HG03460 (cell line): ENCODE data around the gene STIP1.
A peak's percentile ranks its signal among the peaks of the same experiment; 100 is the strongest.
"Not testable (repeated sequence)": the region's sequence is repeated elsewhere in the genome, so short reads cannot be mapped to it uniquely, and the experiment has no call there.

ENCODE experiments used
- ATAC-seq: cut with Tn5 transposase; IDR thresholded peaks from one replicate; pipeline ENCODE4 v1.9.1; 2021; ENCODE audit not compliant: unreplicated experiment

The STIP1 gene

GRCh38 chr11:64157631-64158394 is 28.2 kb upstream of the STIP1 start:
- ATAC-seq, result no peak

DNA sequence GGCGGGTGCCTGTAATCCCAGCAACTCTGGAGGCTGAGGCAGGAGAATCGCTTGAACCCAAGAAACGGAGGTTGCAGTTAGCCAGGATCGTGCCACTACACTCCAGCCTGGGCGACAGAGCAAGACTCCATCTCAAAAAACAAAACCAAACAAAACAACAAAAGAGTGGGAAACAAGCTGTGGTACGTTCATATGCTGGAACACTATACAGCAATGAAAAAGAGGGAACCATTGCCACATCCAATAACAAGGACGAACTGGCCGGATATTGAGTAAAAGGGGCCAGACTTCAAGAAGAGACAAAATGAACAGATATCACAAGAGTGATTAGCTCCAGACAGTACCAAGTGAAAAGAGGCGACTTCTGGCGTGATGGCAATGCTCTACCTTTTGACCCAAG is 24.9 kb upstream of the STIP1 start:
- no peak for ATAC-seq

DNA sequence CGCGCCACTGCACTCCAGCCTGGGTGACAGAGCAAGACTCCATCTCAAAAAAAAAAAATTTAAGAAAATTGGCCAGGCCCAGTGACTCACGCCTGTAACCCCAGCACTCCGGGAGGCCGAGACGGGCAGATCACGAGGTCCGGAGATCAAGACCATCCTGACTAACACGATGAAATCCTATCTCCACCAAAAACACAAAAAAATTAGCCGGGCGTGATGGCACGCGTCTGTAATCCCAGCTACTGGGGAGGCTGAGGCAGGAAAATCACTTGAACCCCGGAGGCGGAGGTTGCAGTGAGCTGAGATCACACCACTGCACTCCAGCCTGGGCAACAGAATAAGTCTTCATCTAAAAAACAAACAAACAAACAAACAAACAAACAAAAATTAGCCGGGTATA is 23.2 kb upstream of the STIP1 start:
- not testable (repeated sequence) for ATAC-seq

- no peak for ATAC-seq
Observed at GRCh38 chr11:64163951-64164350, 22.0 kb upstream of the STIP1 start.

DNA sequence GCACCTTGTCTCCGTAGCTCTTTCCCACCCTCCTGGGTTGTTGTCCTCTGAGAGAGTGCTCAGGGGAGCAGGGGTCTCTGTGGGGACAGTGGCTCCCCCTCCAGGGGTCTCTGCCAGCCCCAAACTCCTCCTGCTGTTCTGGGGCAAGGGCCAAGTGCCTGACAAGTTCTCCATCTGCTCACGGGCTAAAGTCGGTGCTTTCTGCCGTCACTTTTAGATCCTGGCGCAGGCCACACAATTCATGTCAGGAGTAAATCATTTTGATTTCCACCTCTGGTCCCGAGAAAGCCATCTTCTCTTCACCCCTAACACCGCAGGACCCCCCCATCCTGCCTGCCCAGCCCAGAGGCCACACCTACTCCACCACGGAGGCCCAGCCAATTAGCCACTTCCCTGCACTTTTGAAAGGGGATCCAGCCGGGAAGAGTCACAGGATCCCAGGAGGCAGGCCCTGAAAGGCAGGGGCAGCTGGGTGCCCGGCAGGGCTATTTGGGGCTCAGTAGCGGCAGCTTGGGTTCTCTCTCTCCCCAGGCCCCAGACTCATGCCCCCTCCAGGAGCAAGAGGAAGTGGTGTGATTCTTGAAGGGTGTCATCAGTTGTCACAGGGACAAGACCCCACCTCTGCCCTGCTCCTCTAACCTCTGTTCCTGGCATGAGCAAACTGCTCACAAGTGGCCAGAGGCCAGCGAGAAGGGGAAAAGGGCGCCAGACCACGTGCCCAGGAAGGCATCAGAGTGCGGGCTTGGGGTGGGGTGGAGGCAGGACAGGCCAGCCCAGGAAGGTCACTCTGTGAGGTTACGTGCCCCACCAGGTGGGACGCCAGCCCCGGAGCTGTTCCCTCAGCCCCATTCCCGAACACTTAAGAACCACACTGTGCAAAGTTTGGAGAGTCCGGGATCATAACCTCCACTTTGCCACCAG is 21.3 kb upstream of the STIP1 start:
- ATAC-seq, result no peak

GRCh38 chr11:64165481-64165841 is 20.5 kb upstream of the STIP1 start:
- ATAC-seq, result peak; percentile 9

DNA sequence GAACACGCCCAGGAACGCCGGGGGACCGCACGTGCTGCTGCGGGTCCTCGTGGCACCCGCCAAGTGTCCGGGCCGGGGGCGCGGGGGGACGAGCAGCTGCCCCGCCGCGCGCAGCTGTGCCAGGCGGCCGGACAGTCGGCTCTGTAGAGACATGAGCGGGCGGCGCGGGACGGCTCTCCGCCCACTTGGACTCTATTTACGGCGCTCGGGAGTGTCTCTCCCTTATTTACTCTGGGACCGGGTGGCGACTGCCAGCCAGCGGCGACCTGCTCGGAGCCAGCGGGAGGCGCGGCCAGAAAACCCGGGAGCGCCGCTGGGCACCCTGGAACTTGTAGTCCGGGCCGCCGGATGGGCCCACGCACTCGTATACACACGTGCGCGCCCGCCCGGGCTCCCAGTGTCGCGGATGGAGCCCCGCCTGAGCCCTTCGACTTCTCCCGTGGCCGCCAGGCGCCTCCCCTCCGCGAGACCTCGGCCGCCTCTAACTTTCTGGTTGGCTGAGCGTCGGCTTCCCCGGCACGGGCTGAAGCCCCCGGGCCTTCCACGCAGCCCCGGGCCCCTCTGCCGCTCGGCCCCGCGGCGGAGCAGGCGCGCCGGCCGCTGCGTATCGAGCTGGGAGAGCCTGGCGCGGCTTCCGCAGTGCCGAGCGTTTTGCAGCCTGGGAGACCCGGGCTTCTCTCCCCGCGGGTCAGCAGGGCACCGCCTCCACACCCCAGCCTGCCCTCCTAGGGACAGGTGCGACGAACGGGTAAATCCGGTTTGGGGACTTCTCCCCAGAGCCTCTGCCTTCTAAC is 19.9 kb upstream of the STIP1 start, which contains the start of gene MACROD1:
TSS of gene MACROD1 (minus strand) at position 272 of the 794 bp plus-strand sequence. CDS start at position 153, 119 bp downstream.
- ATAC-seq, result peak; percentile 54

DNA sequence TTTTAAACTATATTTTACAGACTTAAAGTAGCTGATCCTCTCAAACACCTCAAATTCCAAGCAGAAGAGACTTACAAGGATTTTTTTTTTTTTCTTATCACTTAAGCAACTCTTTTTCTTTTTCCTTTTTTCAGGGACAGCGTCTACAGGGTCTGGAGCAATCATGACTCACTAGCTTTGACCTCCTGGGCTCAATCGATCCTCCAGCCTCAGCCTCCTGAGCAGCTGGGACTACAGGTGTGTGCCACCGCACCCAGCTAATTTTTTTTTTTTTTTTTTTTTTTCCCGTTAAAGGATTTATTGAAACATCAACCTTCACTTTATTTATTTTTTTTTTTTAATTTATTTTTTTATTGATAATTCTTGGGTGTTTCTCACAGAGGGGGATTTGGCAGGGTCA is 15.6 kb upstream of the STIP1 start:
- no peak for ATAC-seq

- no peak for ATAC-seq
Observed at GRCh38 chr11:64173616-64174355, 12.2 kb upstream of the STIP1 start.

GRCh38 chr11:64176751-64177150 is 9.2 kb upstream of the STIP1 start:
- ATAC-seq, result no peak

DNA sequence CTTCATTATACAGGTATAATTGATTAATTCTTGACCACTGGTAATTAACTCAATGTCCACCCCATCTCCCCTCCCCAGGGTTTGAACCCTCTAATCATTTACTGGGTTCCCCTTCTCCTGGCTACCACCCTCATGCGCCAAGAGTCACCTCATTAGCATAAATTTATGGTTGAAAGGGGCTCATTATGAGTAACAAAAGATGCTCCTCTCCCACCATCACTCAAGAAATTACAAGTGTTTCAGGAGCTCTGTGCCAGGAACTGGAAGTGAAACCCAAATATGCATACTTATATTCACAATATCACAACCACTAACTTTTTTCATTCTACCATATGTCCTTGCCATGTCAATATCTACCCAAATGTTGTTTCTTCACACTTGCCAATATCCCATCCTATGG is 7.8 kb upstream of the STIP1 start:
- no peak for ATAC-seq

DNA sequence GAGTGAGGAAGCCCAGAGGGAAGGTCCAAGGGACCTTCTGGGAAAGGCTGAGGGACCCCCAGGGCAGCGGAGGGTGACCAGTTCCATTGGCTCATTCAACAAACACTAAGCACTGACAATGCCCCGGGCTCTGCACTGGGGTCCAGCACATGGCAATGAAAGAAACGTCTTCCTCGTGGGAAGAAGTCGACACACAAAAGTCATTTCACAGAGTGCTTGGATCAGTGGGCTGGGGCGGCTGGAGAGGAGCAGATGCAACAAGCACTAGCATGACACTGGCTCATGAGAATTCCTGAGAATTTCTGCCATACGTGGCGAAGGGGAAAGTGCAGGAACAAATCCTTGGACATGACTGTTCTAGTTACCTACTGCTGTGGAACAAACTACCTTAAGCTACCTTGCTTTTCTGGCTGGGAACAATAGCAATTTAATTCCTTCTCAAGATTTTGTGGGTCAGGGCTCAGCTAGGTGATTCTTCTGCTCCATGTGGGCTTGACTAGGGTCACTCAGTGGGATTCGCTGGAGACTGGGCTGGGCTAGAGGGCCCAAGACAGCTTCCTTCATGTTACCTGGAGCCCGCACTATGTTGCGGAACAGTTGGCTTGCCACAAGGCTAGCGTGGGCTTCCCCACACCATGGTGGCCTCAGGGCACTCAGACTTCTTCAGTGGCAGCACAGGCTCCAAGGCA is 6.9 kb upstream of the STIP1 start:
- ATAC-seq, result no peak

DNA sequence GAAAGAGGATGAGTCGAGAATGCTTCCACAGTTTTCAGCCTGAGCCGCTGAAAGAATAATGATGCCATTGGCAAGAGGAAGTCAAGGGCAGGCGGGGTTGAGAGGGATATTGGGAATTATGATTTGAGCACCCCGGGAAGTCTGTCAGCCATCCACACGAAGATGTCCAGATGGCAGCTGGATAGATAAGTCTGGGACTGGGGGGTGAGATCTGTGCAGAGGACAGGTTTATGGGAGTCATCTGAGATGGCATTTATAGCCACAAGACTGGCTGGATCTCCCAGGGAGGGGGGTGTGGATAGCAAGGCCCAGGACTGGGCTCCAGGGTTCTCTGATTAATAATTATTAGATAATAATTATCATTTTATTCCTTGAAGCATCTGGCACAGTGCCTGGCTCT is 5.1 kb upstream of the STIP1 start:
- ATAC-seq, result no peak

GRCh38 chr11:64181506-64182411 is 4.2 kb upstream of the STIP1 start:
- no peak for ATAC-seq

GRCh38 chr11:64183890-64184289 is 2.1 kb upstream of the STIP1 start:
- ATAC-seq, result no peak

- peak; percentile 22 for ATAC-seq
Observed at GRCh38 chr11:64185175-64185692, 737 bp upstream of the STIP1 start.

GRCh38 chr11:64186492-64187165 is 658 bp downstream of the STIP1 start:
- peak; percentile 0 for ATAC-seq

DNA sequence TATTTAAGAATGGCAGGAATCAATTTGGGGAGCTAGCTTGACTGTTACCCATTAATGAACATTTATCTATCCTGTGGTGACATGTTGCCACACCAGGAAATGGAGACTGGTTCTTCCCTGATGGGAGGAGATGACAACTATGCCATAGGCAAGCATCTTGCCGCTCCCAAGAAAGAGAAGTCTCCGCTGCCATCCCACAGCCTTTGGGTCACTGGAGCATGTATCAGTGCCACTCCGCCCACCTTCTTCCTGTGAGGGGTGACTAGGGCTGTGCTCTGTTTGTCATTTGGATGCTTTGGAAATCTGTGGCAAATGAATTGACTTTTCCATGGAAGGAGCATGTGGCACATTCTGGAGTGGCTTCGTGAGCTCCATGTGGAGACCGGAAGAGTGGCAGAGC is 6.5 kb downstream of the STIP1 start:
- no peak for ATAC-seq
